ENCODE results near the gene CASKIN2.

Gene CASKIN2

GRCh38 chr17:75548813-75549212, 33.5 kb upstream of the CASKIN2 start:
- peak overlapping the region in 16 of 21 experiments; percentile 22 to 91 (median 78) for H3K27ac ChIP-seq
- no peak overlapping the region for H3K4me3 ChIP-seq

DNA sequence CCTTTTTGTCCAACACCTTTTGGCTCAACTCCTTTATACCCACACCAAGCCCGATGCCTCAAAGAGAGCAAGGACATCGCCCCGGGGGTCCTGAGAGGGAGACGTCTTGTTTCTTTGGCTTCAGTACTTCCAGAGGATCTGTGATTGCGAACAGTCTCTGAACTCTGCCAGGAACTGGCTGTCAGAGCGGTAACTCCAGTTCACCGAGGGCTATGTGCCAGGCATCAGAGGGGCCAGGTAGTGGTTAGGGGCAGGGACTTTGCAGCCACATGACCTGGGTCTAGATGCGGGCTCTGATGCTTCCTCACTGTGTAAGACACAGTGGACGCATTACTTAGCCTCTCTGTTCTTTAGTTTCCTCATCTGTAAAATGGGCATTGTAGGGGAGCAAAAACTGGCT, 31.8 kb upstream of the CASKIN2 start:
- H3K4me3 ChIP-seq = no peak overlapping the region
- peak overlapping the region in 3 of 21 experiments; percentile 7 to 46 (median 23) for H3K27ac ChIP-seq

DNA sequence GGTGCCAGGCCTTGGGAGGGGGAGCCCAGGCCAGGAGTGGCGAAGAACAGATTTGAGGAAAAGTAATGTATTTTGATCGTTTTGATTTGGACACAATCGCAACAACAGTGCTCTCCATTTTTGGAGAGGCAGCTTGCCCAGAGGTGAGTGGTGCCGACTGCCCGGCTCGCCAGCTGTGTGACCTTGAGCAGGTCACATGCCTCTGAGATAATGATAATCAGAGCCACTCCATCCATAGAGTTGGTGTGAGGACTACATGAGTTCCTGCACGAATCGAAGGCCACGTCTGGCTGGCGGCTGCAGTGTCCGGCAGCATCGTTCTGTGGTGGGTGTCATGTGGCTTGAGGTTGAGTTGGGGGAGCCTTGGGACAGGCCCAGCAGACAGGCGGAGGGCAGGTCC, 30.8 kb upstream of the CASKIN2 start:
- no peak overlapping the region for H3K4me3 ChIP-seq
- peak overlapping the region in 1 of 21 experiments; percentile 3 for H3K27ac ChIP-seq

DNA sequence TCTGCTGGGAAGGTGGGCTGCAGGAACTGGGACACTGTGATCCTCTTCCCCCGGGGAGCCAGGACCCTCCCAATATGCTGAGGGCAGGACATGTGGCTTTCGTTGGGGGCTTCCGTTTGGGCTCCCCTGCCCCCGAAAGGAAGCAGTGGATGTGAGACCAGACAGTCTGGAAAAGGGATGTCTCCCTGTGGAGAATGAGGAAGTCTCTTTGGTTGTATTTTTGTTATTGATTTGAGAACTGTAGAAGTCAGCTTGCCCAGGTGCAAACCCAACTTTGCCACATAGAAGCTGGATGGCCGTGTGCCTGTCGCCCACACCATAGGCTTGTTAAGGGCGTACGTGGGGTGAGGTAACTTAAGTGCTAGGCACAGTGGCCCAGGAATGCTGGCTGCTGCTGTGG, 28.9 kb upstream of the CASKIN2 start:
- peak overlapping the region in 2 of 21 experiments; percentile 34 to 44 for H3K27ac ChIP-seq

GRCh38 chr17:75542728-75543336, 27.5 kb upstream of the CASKIN2 start:
- no peak overlapping the region for H3K4me3 ChIP-seq
- no peak overlapping the region for H3K27ac ChIP-seq

More for the DNA sequence above, 28.9 kb upstream of the CASKIN2 start:
- H3K4me3 ChIP-seq = no peak overlapping the region

- Histone ChIP-seq H3K27ac (no peak overlapping the region), H3K4me3 (no peak overlapping the region)
Measured at GRCh38 chr17:75542229-75542628, 26.9 kb upstream of the CASKIN2 start.

DNA sequence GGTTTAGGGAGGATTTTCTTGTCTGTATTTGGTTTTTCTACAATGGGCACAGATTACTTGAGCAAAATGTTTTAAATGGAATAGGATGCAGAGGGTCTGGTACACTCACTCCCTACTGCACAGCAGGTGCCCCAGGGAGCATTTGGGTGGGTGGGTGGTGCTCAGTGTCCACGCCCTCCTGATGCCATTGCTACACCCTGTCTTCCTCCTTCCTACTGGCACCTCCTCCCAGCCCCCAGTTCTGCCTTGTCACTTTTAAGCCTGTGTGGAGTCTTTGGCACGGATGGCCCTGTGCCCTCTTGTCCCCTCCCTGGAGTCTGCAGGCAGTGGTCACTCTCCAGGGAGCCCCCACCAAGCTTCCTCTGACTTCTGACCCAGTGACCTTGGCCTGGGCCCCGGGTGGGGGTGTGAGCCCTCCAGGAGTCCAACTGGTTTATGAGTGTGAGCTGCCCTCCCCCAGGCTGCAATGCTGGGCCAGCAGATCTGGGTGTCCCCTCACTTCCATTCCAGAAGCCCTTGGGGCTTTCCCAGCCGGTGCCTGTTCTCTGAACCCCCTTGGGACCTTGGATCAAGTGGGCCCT, 25.7 kb upstream of the CASKIN2 start:
- no peak overlapping the region for H3K4me3 ChIP-seq
- H3K27ac ChIP-seq = peak overlapping the region in 1 of 21 experiments; percentile 14

GRCh38 chr17:75539967-75540729, 24.8 kb upstream of the CASKIN2 start:
- Histone ChIP-seq H3K27ac (no peak overlapping the region), H3K4me3 (no peak overlapping the region)

- no peak overlapping the region for H3K4me3 ChIP-seq
- peak overlapping the region in 1 of 21 experiments; percentile 57 for H3K27ac ChIP-seq
Measured at GRCh38 chr17:75536366-75536765, 21.0 kb upstream of the CASKIN2 start.

- H3K4me3 ChIP-seq = no peak overlapping the region
- peak overlapping the region in 10 of 21 experiments; percentile 0 to 82 (median 54) for H3K27ac ChIP-seq
Measured at GRCh38 chr17:75535871-75536270, 20.5 kb upstream of the CASKIN2 start.

DNA sequence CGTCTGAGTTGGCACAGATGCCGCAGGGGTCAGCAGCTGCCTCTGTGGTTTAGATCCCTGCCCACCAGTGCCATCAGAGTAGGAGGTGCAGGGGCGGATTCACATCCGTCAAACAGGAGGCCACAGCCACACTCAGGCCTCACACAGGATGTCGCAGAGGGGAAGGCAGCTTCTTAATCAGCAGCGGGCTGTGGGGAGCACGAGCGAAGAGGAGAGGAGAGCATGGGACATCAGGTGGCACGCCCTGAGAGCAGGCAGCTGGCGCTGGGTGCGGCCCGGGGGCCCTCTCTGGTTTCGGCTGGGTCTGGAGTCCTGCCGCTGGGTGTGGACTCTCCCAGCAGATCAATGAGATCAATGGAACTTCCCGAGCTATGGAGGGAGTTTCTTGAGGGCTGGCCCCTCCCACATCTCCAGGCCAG, 19.8 kb upstream of the CASKIN2 start:
- Histone ChIP-seq H3K4me3 (no peak overlapping the region), H3K27ac (peak overlapping the region in 13 of 21 experiments; percentile 24 to 82 (median 54))

DNA sequence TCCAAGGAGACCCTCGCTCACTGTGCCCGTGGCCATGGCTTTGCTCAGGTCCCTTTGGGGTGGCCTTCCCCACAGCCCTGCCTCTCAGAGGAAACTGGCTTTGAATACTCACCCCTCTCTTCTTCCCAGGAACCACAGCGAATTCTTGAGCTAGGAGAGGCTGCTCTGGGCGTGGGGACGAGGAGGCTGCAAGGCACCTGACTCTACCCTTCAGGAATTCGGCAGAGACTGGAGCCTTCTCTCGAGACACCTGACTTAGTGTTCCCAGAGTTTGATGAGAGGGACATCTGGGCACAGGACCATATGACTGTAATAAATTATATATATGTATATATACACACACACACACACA, 16.4 kb upstream of the CASKIN2 start:
- Histone ChIP-seq H3K4me3 (no peak overlapping the region), H3K27ac (peak overlapping the region in 5 of 21 experiments; percentile 14 to 60 (median 42))

DNA sequence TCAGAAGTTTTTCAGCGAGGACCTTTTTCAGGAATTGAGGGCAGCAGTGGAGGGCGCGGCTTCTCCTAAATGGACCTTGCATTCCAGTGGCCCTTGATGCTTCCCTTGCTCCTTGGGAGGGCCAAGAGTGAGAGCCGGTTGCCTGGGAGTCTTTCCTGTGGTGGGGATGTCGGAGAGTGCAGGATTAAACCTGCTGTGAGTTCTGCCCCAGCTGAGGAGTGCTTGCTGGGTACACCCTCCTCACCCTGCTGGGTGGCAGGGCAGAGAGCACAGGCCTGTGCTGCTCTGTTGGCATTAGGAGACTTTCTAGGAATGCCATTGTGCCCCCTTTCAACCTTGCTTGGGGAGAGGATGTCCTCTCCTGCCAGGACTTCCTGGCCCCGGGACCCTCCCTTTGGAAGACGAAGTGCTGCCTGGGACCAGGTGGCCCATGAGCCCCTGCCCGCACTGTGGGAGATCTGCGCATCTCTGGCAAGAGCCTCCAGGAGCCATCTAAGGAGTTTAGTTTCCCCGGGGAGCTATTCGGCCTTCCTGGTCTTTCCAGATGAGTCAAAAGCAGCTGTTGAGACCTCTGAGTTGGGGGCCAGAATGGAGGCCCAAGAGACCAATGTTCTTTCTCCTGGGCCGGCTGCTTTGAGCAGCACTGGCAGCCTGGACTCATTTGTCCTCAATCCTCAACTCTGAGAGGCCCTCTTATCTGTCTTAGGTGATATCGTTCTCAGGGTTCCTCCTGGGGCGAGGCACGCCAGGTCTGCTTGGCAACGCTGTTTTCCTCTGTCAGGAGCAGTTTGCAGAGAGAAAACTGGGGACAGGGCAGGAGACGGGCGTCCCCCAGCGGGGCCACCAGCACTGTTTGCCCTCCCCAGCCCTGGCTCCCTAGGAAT, 15.7 kb upstream of the CASKIN2 start:
- H3K27ac ChIP-seq = peak overlapping the region in 5 of 21 experiments; percentile 14 to 60 (median 42)
- H3K4me3 ChIP-seq = no peak overlapping the region

DNA sequence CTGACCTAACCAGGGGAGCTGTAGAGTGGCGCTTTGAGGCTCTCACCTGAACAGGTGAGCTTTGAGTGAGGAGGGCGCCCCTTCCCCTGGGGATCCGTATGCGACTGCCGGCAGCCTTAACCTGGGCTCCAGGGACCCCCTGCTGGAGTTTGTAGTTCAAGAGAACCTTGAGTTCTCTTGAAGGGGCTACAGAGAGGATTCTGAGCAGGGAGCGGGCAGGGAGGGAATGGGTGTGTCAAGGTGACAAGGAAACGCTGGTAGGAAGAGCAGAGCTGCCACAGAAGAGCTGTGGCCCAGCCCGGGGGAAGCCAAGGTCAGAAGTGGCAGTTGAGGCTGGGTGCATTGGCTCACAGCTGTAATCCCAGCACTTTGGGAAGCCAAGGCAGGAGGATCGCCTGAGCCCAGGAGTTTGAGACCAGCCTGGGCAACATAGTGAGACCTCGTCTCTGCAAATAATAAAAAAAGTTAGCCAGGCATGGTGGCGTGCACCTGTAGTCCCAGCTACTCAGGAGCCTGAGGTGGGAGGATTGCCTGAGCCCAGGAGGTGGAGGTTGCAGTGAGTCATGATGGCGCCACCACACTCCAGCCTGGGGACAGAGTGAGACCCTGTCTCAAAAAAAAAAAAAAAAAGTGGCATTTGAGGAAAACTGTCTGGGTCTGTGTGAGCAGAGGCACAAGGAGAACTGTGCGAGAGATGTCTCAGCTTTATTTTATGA, 11.4 kb upstream of the CASKIN2 start:
- Histone ChIP-seq H3K27ac (peak overlapping the region in 14 of 21 experiments; percentile 58 to 89 (median 82)), H3K4me3 (peak overlapping the region; percentile 45 to 75 (median 66))

- peak overlapping the region in 19 of 21 experiments; percentile 6 to 89 (median 78) for H3K27ac ChIP-seq
- peak overlapping the region; percentile 45 to 75 (median 66) for H3K4me3 ChIP-seq
Measured at GRCh38 chr17:75525806-75526554, 10.6 kb upstream of the CASKIN2 start.

- Histone ChIP-seq H3K27ac (peak within 1 kb of the TSS in 20 of 21 experiments; percentile 4 to 91 (median 83)), H3K4me3 (peak within 1 kb of the TSS; percentile 45 to 75 (median 66))
Measured at GRCh38 chr17:75524970-75525805, 9.9 kb upstream of the CASKIN2 start, which contains the start of gene LLGL2. LLGL2 (plus strand) TSS chr17:75525697; CDS start chr17:75543427, 17,730 bp downstream.

GRCh38 chr17:75524269-75524969, 9.1 kb upstream of the CASKIN2 start:
- Histone ChIP-seq H3K27ac (peak overlapping the region in 20 of 21 experiments; percentile 4 to 91 (median 80)), H3K4me3 (peak overlapping the region; percentile 45 to 75 (median 66))
